T-helper 2 cell treated with Interferon-gamma antibody and Interleukin-4, amounts not matched to agents 5 μg/mL and 100 μg/mL, for 36 hours (primary cell): ENCODE data around the gene HGD.
"Not testable (repeated sequence)": the region's sequence is repeated elsewhere in the genome, so short reads cannot be mapped to it uniquely, and the experiment has no call there.

ENCODE experiments used
- DNase-seq: peaks from one replicate; pipeline ENCODE4 v3.0.0; 2021; ENCODE audit warnings: low spot score
- H3K27ac Mint-ChIP-seq: one replicate; pipeline ENCODE4 v1.8.0; 2021; ENCODE audit warnings: mild to moderate bottlenecking, mixed read lengths
- H3K27me3 Mint-ChIP-seq: one replicate; pipeline ENCODE4 v1.8.0; 2021; ENCODE audit warnings: low read depth, mixed read lengths
- H3K36me3 Mint-ChIP-seq: one replicate; pipeline ENCODE4 v1.8.0; 2021; ENCODE audit warnings: low read depth, mixed read lengths
- H3K4me1 Mint-ChIP-seq: one replicate; pipeline ENCODE4 v1.8.0; 2021; ENCODE audit warnings: low read depth, mixed read lengths
- H3K4me3 Mint-ChIP-seq: one replicate; pipeline ENCODE4 v1.8.0; 2022; ENCODE audit warnings: mild to moderate bottlenecking, moderate library complexity, mixed read lengths
- H3K9me3 Mint-ChIP-seq: one replicate; pipeline ENCODE4 v1.8.0; 2021; ENCODE audit warnings: mixed read lengths

Gene HGD

DNA sequence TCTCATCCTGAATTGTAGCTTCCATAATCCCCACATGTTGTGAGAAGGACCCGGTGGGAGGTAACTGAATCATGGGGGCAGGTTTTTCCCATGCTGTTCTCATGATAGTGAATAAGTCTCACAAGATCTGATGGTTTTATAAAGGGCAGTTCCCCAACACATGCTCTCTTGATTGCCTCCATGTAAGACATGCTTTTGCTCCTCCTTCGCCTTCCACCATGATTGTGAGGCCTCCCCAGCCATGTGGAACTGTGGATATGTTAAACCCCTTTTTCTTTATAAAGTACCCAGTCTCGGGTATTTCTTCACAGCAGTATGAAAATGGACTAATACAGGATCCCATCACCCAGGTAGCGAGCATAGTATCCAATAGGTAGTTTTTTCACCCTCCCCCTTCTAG, 43.2 kb downstream of the HGD start:
- H3K4me1 Mint-ChIP-seq, H3K4me3 Mint-ChIP-seq, H3K27me3 Mint-ChIP-seq, DNase-seq, H3K27ac Mint-ChIP-seq, H3K9me3 Mint-ChIP-seq, H3K36me3 Mint-ChIP-seq: not testable (repeated sequence)

DNA sequence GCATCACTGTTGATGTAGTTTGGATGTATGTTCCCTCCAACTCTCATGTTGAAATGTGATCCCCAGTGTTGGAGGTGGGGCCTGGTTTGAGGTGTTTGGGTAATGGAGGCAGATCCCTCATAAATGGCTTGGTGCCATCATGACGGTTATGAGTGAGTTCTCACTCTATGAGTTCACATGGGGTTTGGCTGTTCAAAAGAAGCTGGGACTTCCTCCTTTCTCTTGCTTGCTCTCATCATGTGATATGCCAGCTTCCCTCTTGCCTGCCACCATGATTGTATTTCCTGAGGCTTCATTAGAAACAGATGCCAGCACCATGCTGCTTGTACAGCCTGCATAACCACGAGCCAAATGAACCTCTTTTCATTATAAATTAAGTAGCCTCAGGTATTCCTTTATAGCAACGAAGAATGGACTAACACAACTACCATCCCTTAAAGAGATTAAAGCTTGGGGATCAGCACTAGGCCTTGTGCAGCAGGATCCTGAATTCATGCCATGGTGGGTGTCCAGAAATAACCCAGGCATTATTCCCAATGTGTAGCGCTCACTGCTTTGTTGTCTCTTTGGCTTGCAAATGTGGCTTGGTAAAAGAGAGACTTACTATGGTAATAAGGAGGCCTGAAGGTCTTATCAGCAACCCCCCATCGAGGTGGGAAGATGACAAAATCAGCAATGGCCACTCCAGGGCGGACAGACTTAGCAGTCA, 44.0 kb downstream of the HGD start:
- Mint-ChIP-seq H3K4me1 (peaks cover 1% of the 10 kb centered on the region), H3K36me3 (no peaks in the 10 kb centered on the region), H3K27ac (no peak overlapping the region), H3K4me3 (no peak overlapping the region), H3K27me3 (no peaks in the 10 kb centered on the region), H3K9me3 (no peaks in the 10 kb centered on the region)
- DNase-seq: no peak

DNA sequence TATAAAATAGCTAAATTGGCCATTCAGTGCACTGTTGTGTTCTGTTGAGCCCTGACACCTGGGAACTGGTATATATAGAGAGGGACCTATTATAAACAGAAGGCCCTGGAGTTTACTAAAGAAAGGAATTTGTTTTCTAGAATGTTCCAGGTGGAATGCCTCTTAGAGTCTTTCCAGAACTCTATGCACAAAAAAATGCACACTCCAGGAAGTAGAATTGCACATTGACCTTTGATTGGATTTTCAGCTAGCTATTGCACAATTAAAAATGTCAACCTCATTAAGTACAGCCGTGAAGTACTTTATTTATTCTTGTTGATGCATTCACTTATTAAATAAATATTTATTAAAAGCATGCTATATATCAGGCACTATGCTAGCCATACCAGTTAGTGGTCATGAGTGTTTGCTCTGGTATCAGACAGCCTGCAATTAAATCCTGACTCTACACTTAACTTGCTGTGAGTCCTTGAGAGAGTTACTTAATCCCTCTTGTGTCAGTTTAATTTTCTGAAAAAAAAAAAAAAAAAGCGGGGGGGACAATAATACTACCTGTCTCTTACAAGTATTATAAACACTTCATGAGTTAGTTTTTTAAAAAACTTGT, 45.1 kb downstream of the HGD start:
- no peak overlapping the region for H3K27ac Mint-ChIP-seq
- H3K4me3 Mint-ChIP-seq: no peak overlapping the region
- no peaks in the 10 kb centered on the region for H3K9me3 Mint-ChIP-seq
- no peak for DNase-seq
- no peaks in the 10 kb centered on the region for H3K27me3 Mint-ChIP-seq
- peaks cover 1% of the 10 kb centered on the region for H3K4me1 Mint-ChIP-seq
- no peaks in the 10 kb centered on the region for H3K36me3 Mint-ChIP-seq

DNA sequence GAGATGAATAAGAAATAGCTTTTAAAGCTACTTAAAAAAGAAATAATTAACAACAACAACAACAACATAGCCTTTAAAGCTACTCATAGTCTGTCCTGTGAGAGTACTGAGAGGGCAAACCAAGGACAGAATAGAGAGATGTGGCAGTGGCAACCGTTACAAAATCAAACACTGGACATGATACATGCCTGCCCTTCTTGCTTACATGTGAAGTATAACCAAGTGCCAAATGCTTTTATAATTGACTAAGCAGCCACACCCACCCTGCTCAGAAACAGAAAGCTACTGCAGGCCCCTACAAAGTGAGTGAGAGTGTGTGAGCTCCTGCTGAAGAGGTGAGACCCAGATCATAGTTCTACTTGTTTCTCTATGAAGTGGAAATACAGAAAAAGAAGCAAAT, 47.5 kb downstream of the HGD start:
- Mint-ChIP-seq H3K9me3 (peaks cover 7% of the 10 kb centered on the region), H3K4me1 (no peaks in the 10 kb centered on the region), H3K27ac (no peak overlapping the region), H3K36me3 (no peaks in the 10 kb centered on the region), H3K27me3 (no peaks in the 10 kb centered on the region), H3K4me3 (no peak overlapping the region)
- no peak for DNase-seq

- DNase-seq: no peak
- no peaks in the 10 kb centered on the region for H3K36me3 Mint-ChIP-seq
- no peaks in the 10 kb centered on the region for H3K27me3 Mint-ChIP-seq
- H3K4me3 Mint-ChIP-seq: no peak overlapping the region
- peaks cover 28% of the 10 kb centered on the region for H3K9me3 Mint-ChIP-seq
- no peak overlapping the region for H3K27ac Mint-ChIP-seq
- H3K4me1 Mint-ChIP-seq: no peaks in the 10 kb centered on the region
Observed at GRCh38 chr3:120625159-120625586, 56.9 kb downstream of the HGD start.

DNA sequence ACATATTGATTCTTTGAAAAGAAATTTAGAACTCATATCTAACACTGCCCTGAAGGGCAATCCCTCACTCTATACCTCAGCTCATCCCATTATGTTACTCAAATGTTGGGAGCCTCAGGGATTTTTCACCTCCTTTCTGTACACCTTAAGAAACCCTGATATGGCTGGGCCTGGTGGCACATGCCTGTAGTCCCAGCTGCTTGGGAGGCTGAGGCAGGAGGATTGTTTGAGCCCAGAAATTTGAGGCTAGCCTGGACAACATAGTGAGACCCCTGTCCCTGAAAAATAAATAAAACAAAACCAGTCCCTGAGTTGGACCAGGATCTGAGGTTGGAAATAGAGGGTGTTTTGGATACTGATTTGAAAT, 58.3 kb downstream of the HGD start:
- no peak for DNase-seq
- Mint-ChIP-seq H3K4me1 (no peaks in the 10 kb centered on the region), H3K36me3 (no peaks in the 10 kb centered on the region), H3K27ac (no peak overlapping the region), H3K27me3 (no peaks in the 10 kb centered on the region), H3K4me3 (no peak overlapping the region), H3K9me3 (peaks cover 23% of the 10 kb centered on the region)

GRCh38 chr3:120622870-120623726, 58.9 kb downstream of the HGD start:
- Mint-ChIP-seq H3K9me3 (peaks cover 23% of the 10 kb centered on the region), H3K27me3 (no peaks in the 10 kb centered on the region), H3K36me3 (no peaks in the 10 kb centered on the region), H3K27ac (no peak overlapping the region), H3K4me1 (no peaks in the 10 kb centered on the region), H3K4me3 (no peak overlapping the region)
- DNase-seq: no peak

- no peak for DNase-seq
- H3K4me1 Mint-ChIP-seq: no peaks in the 10 kb centered on the region
- peaks cover 23% of the 10 kb centered on the region for H3K9me3 Mint-ChIP-seq
- no peaks in the 10 kb centered on the region for H3K27me3 Mint-ChIP-seq
- H3K4me3 Mint-ChIP-seq: no peak overlapping the region
- H3K36me3 Mint-ChIP-seq: no peaks in the 10 kb centered on the region
- no peak overlapping the region for H3K27ac Mint-ChIP-seq
Observed at GRCh38 chr3:120622457-120622856, 59.6 kb downstream of the HGD start.

DNA sequence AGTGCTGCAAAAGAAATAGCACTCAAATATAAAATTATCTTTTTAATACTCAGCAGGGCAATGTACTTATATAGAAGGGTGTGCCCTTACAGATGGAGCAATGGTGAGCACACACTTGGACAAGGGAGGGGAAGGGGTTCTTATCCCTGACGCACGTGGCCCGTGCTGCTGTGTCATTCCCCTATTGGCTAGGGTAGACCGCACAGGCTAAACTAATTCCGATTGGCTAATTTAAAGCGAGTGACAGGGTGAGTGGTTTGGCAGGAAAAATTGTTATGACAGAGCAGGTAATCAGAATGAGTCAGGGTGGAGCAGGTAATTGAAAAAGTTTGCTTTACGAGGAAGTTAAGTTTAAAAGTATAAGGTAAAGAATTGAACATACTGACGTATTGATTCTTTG, 65.3 kb downstream of the HGD start:
- not testable (repeated sequence) for H3K9me3 Mint-ChIP-seq, H3K4me3 Mint-ChIP-seq, H3K4me1 Mint-ChIP-seq, H3K27ac Mint-ChIP-seq, H3K27me3 Mint-ChIP-seq, DNase-seq, H3K36me3 Mint-ChIP-seq

GRCh38 chr3:120615847-120616609, 66.0 kb downstream of the HGD start:
- no peaks in the 10 kb centered on the region for H3K36me3 Mint-ChIP-seq
- no peaks in the 10 kb centered on the region for H3K4me1 Mint-ChIP-seq
- H3K4me3 Mint-ChIP-seq: no peak overlapping the region
- DNase-seq: no peak
- H3K27me3 Mint-ChIP-seq: no peaks in the 10 kb centered on the region
- H3K27ac Mint-ChIP-seq: no peak overlapping the region
- no peaks in the 10 kb centered on the region for H3K9me3 Mint-ChIP-seq

DNA sequence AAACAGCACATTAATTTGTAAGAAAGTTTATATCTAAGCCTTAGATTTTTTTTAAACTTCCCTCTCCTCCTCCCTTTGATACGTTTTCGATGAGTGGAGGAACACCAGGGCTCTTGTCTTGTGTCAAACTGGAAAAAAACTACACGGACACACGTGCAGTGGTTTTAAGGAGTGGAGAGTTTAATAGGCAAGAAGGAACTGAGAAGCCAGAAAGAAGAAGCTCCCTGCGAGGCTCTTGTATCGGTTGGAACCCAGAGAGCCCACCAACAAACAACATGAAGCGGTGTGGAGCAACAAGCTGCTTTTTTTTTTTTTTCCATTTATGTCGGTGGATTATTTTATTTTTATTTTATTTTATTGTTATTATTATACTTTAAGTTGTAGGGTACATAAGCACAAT, 67.3 kb downstream of the HGD start:
- no peak for DNase-seq
- Mint-ChIP-seq H3K36me3 (no peaks in the 10 kb centered on the region), H3K27ac (no peak overlapping the region), H3K27me3 (no peaks in the 10 kb centered on the region), H3K4me3 (no peak overlapping the region), H3K4me1 (no peaks in the 10 kb centered on the region), H3K9me3 (no peaks in the 10 kb centered on the region)

GRCh38 chr3:120608506-120608905, 73.5 kb downstream of the HGD start:
- Mint-ChIP-seq H3K27ac (no peak overlapping the region), H3K4me3 (no peak overlapping the region), H3K4me1 (no peaks in the 10 kb centered on the region), H3K36me3 (no peaks in the 10 kb centered on the region), H3K27me3 (no peaks in the 10 kb centered on the region), H3K9me3 (no peaks in the 10 kb centered on the region)
- DNase-seq: no peak

GRCh38 chr3:120604784-120605183, 77.3 kb downstream of the HGD start:
- H3K9me3 Mint-ChIP-seq: no peaks in the 10 kb centered on the region
- no peak for DNase-seq
- no peaks in the 10 kb centered on the region for H3K27me3 Mint-ChIP-seq
- no peak overlapping the region for H3K4me3 Mint-ChIP-seq
- H3K36me3 Mint-ChIP-seq: peaks cover 21% of the 10 kb centered on the region
- no peak overlapping the region for H3K27ac Mint-ChIP-seq
- H3K4me1 Mint-ChIP-seq: no peaks in the 10 kb centered on the region

GRCh38 chr3:120604382-120604781, 77.7 kb downstream of the HGD start:
- no peak for DNase-seq
- Mint-ChIP-seq H3K4me3 (no peak overlapping the region), H3K27ac (no peak overlapping the region), H3K36me3 (peaks cover 21% of the 10 kb centered on the region), H3K27me3 (no peaks in the 10 kb centered on the region), H3K4me1 (no peaks in the 10 kb centered on the region), H3K9me3 (no peaks in the 10 kb centered on the region)
